BJ (cell line): ENCODE measurements around the gene CMSS1. TPM values are rescaled to one million over a fixed set of nuclear protein-coding genes. Genes with fewer than 3 reads are reported as not detected.
A peak's percentile ranks its signal among the peaks of the same experiment; 100 is the strongest.
"Not testable (repeated sequence)": the region's sequence is repeated elsewhere in the genome, so short reads cannot be mapped to it uniquely, and the experiment has no call there.

Source experiments
- CTCF ChIA-PET: fragments of 350-600 bp; formaldehyde crosslinking; extraction: SDS; loops from one replicate; lab custom pipeline; 2021; ENCODE audit warnings: antibody characterized with exemption, inconsistent platforms; lab: Yijun Ruan, JAX
- POLR2A ChIA-PET: fragments of 300-600 bp; sonication (Branson Sonifier 250); formaldehyde crosslinking; extraction: SDS; loops from one replicate; lab custom pipeline; 2021; ENCODE audit warnings: antibody characterized with exemption; lab: Charles Lee
- DNase-seq: peaks from one replicate; pipeline ENCODE4 v3.0.0-alpha.2; 2011; ENCODE audit warnings: low read depth
- H3K27me3 ChIP-seq: 2 replicates; pipeline ENCODE4 v1.6.0; 2011; ENCODE audit warnings: low read length; ENCODE audit not compliant: control insufficient read depth, insufficient read depth
- H3K36me3 ChIP-seq: 2 replicates; pipeline ENCODE4 v1.5.1; 2011; ENCODE audit warnings: low read length; ENCODE audit not compliant: control insufficient read depth, insufficient read depth
- H3K4me3 ChIP-seq: 2 replicates; pipeline ENCODE4 v1.5.1; 2011; ENCODE audit warnings: low read depth, mild to moderate bottlenecking, control low read depth, low read length
- polyA plus RNA-seq: library from polyadenylated mRNA; depleted of rRNA; stranded (reverse); fragments of >200 nt; gene quantifications from 2 replicates; pipeline ENCODE4 v1.2.3, GENCODE V29; 2011
- TF ChIP-seq, protein P1 (sequence below): IDR thresholded peaks from 2 replicates; pipeline ENCODE4 v1.5.1; 2011; ENCODE audit warnings: low read depth, mild to moderate bottlenecking, control low read depth, inconsistent platforms, low read length, moderate library complexity; ENCODE audit not compliant: insufficient read depth

The CMSS1 gene
- polyA plus RNA-seq, 1 experiment: 6.7 TPM

DNA sequence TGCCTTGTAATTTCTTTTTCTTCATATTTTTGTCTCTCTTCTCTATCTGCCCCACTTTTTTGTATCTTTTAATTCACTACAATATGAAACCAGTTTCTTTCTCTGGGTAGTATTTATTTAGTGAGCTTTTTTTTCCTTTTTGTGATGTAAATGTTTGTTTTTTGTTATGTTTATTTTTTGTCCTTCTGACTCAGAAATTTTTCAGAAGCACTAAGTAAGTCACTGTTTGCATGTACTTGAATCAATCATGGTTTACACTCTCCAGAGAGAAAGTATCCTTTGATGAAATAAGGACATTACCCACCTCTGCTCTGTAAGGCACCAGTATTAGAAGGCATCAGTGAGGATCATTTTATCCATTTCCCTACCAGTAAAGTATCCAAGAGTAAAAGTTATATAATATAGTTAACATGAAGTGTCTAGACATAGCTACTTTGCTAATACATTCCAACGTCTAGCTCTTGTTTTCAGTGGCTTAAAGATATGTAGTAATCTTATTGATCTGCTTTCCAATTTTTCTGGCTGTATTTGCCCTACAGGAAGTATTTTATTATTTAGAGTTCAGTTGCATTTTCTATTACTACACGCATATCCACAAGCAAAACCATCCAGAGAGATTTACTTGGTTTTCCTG lies 271.2 kb downstream of the CMSS1 start:
- POLR2A ChIA-PET: no interaction called here

DNA sequence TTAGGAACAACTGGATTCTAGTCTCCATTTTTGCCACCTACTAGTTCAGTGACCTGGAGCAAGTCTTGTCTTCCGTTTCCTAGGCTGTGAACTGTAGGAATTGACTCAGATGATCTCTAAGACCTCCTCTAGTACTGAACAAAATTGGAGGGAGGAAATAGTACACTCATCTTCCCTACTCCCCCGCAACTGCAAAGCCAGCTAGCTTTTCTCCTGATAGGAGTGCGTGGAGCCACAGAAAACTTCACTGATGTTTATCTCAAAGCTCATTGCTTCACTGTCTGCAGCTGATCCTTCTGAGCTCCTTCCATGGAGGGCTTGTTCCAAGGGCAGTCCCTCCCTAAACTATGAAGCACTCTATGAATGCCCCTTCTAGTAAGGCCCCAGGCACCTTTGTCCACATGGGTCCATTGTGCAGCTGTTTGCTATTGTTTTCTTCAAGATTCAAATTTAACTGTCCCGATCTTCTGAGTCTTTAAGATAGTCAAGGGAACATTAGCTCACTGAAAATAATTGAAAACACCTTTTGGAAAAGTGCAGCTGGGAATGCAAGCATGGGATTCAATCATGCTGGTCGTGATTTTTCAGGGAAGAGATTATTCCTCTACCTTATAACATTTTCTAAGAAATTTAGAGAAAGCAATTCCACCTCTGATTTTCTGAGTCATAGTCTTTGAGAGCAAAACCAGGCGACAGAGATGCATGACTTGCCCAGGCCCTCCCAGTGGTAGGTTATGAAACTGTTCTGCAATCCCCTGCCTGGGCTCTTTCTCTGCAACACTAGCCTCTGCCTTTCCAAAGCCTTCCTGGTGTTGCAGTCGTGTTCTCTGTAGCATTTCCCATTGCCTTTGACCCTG lies 272.4 kb downstream of the CMSS1 start:
- TF ChIP-seq, protein P1, sequence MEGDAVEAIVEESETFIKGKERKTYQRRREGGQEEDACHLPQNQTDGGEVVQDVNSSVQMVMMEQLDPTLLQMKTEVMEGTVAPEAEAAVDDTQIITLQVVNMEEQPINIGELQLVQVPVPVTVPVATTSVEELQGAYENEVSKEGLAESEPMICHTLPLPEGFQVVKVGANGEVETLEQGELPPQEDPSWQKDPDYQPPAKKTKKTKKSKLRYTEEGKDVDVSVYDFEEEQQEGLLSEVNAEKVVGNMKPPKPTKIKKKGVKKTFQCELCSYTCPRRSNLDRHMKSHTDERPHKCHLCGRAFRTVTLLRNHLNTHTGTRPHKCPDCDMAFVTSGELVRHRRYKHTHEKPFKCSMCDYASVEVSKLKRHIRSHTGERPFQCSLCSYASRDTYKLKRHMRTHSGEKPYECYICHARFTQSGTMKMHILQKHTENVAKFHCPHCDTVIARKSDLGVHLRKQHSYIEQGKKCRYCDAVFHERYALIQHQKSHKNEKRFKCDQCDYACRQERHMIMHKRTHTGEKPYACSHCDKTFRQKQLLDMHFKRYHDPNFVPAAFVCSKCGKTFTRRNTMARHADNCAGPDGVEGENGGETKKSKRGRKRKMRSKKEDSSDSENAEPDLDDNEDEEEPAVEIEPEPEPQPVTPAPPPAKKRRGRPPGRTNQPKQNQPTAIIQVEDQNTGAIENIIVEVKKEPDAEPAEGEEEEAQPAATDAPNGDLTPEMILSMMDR: peak; percentile 71
- Histone ChIP-seq H3K27me3 (no peaks in the 10 kb centered on the region), H3K36me3 (no peaks in the 10 kb centered on the region), H3K4me3 (no peak overlapping the region)
- ChIA-PET POLR2A (interaction anchor here (0.5 kb wide), 1 partner anchor 531 kb away, joined by 8 read pairs; no protein-coding TSS in a partner anchor), CTCF (interaction anchor here (1.1 to 2.3 kb wide), 7 partner anchors 13 to 246 kb away, joined by 3 to 9 read pairs (median 5); no protein-coding TSS in a partner anchor)
- no peak for DNase-seq

More for the DNA sequence above, 271.2 kb downstream of the CMSS1 start:
- Histone ChIP-seq H3K4me3 (no peak overlapping the region), H3K27me3 (no peaks in the 10 kb centered on the region), H3K36me3 (no peaks in the 10 kb centered on the region)
- CTCF ChIA-PET: interaction anchor here (0.5 to 2.3 kb wide), 5 partner anchors 14 to 257 kb away, joined by 3 to 7 read pairs (median 4); no protein-coding TSS in a partner anchor
- no peak for DNase-seq
- TF ChIP-seq, protein P1: no peak

DNA sequence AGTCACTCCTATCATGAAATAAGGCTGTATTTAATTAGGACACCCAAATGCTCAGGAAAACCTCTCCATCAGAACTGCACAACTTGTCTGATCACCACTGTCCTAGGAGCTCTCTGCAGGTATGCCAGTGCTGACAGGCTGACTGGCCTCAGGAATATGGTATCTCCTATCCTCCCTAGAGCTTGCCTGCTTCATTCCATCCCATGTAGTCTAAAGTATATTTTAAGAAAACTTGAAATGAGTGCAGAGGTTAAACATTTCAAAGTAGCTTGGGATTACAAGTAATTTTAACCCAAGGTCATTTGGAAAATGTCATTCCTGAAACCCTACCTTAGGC lies 273.0 kb downstream of the CMSS1 start:
- Histone ChIP-seq H3K36me3 (no peaks in the 10 kb centered on the region), H3K4me3 (no peak overlapping the region), H3K27me3 (no peaks in the 10 kb centered on the region)
- TF ChIP-seq, protein P1: no peak
- ChIA-PET POLR2A (no interaction called here), CTCF (interaction anchor here (1.1 to 2.3 kb wide), 7 partner anchors 13 to 246 kb away, joined by 3 to 9 read pairs (median 5); no protein-coding TSS in a partner anchor)
- DNase-seq: no peak

DNA sequence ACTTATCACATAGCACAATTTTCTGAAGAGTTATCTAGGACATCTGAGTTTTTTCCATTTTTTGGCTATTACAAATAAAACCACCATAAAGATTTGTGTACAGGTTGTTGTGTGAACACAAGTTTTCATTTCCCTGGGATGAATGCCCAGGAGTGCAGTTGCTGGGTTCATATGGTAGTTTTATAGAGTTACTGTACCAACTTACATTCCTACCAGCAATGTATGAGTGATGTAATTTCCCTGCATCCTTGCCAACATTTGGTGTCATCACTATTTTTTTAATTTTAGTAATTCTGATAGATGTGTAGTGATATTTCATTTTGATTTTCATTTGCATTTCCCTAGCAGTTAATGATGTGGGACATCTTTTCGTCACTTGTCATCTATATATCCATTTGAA lies 276.2 kb downstream of the CMSS1 start:
- H3K27me3 ChIP-seq: no peaks in the 10 kb centered on the region
- POLR2A ChIA-PET: no interaction called here
- no peak overlapping the region for H3K4me3 ChIP-seq
- no peaks in the 10 kb centered on the region for H3K36me3 ChIP-seq
- TF ChIP-seq, protein P1: no peak
- no peak for DNase-seq
- CTCF ChIA-PET: no interaction called here

DNA sequence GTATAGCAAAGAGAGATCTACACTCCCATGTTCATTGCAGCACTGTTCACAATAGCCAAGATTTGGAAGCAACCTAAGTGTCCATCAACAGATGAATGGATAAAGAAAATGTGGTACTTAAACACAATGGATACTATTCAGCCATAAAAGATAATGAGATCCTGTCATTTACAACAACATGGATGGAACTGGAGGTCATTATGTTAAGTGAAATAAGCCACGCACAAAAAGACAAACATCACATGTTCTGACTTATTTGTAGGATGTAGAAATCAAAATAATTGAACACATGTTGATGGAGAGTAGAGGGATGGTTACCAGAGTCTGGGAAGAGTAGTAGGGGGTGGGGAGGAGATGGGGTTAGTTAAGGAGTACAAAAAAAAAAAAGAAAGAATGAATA lies 278.6 kb downstream of the CMSS1 start:
- H3K36me3 ChIP-seq, H3K27me3 ChIP-seq, H3K4me3 ChIP-seq, DNase-seq, POLR2A ChIA-PET, CTCF ChIA-PET: not testable (repeated sequence)
